OCI-LY7 (cell line): Measurements from ENCODE around the gene CRHR2. TPM values are rescaled to one million over a fixed set of nuclear protein-coding genes. Genes with fewer than 3 reads are reported as not detected.
"Not testable (repeated sequence)": the region's sequence is repeated elsewhere in the genome, so short reads cannot be mapped to it uniquely, and the experiment has no call there.

Experiments
- BruUV-seq: library from RNA; stranded (reverse); fragments of 400-500 nt; replicated peaks from 2 replicates; lab custom pipeline; 2021; lab: Mats Ljungman, UMichigan
- CTCF ChIA-PET: fragments of 300-600 bp; sonication (Branson Sonifier 250); formaldehyde crosslinking; loops from one replicate; lab custom pipeline; 2022; ENCODE audit warnings: antibody characterized with exemption; ENCODE audit not compliant: unreplicated experiment; lab: Charles Lee
- POLR2A ChIA-PET: fragments of 300-600 bp; sonication (Branson Sonifier 250); formaldehyde crosslinking; loops from one replicate; lab custom pipeline; 2022; ENCODE audit warnings: antibody characterized with exemption; lab: Charles Lee
- DNase-seq: peaks from one replicate; pipeline ENCODE4 v3.0.0-alpha.2; 2015; ENCODE audit warnings: low spot score
- H2AFZ ChIP-seq: fragments of 200-600 bp; sonication (generic), shearing (Covaris generic); 2 replicates; pipeline ENCODE4 v1.6.1; 2014; ENCODE audit warnings: mild to moderate bottlenecking, antibody characterized with exemption, low read length, moderate library complexity
- H3K27ac ChIP-seq: fragments of 200-600 bp; sonication (generic); 2 replicates; pipeline ENCODE4 v1.5.1; 2014; ENCODE audit warnings: mixed run types, low read depth, mild to moderate bottlenecking, moderate library complexity, low read length, inconsistent platforms; ENCODE audit not compliant: poor library complexity, severe bottlenecking
- H3K36me3 ChIP-seq: fragments of 200-600 bp; sonication (generic); 2 replicates; pipeline ENCODE4 v1.6.1; 2014; ENCODE audit warnings: mild to moderate bottlenecking, antibody characterized with exemption, low read length, moderate library complexity, mixed read lengths; ENCODE audit not compliant: insufficient read depth
- H3K4me1 ChIP-seq: fragments of 200-600 bp; sonication (generic); 2 replicates; pipeline ENCODE4 v1.5.1; 2014; ENCODE audit warnings: mild to moderate bottlenecking, low read length; ENCODE audit not compliant: insufficient read depth, poor library complexity, severe bottlenecking
- H3K4me2 ChIP-seq: fragments of 200-600 bp; sonication (generic); 2 replicates; pipeline ENCODE4 v1.6.1; 2014; ENCODE audit warnings: mild to moderate bottlenecking, low read length
- H3K4me3 ChIP-seq: fragments of 200-600 bp; sonication (generic); 2 replicates; pipeline ENCODE4 v1.5.1; 2014; ENCODE audit warnings: mild to moderate bottlenecking, low read depth, low read length; ENCODE audit not compliant: poor library complexity, severe bottlenecking
- H3K79me2 ChIP-seq: fragments of 200-600 bp; sonication (generic); 2 replicates; pipeline ENCODE4 v1.6.1; 2016; ENCODE audit warnings: low read depth, mild to moderate bottlenecking, low read length, moderate library complexity, mixed read lengths; ENCODE audit not compliant: insufficient read depth
- H3K9me2 ChIP-seq: fragments of 200-600 bp; sonication (generic); 2 replicates; pipeline ENCODE4 v1.6.1; 2016; ENCODE audit warnings: mild to moderate bottlenecking, low read length, mixed read lengths; ENCODE audit not compliant: insufficient read depth
- H3K9me3 ChIP-seq: fragments of 200-600 bp; sonication (generic); 2 replicates; pipeline ENCODE4 v1.6.1; 2014; ENCODE audit warnings: mild to moderate bottlenecking, mixed run types, low read length, mixed read lengths
- H4K20me1 ChIP-seq: fragments of 200-600 bp; sonication (generic); 2 replicates; pipeline ENCODE4 v1.6.1; 2014; ENCODE audit warnings: mild to moderate bottlenecking, antibody characterized with exemption, low read length, moderate library complexity, mixed read lengths; ENCODE audit not compliant: insufficient read depth
- CTCF ChIP-seq: fragments of 200-600 bp; sonication (generic); conservative IDR thresholded peaks from 2 replicates; pipeline ENCODE4 v1.5.1; 2014; ENCODE audit warnings: mild to moderate bottlenecking, antibody characterized with exemption, low read length, moderate library complexity, mixed read lengths
- EZH2phosphoT487 ChIP-seq: fragments of 200-600 bp; sonication (generic); IDR thresholded peaks from 2 replicates; pipeline ENCODE4 v1.6.1; 2018; ENCODE audit warnings: low read depth, borderline replicate concordance, mild to moderate bottlenecking, mixed run types, antibody characterized with exemption, low read length, moderate library complexity, mixed read lengths
- intact Hi-C: fragments of 100-400 bp; cut with micrococcal nuclease; formaldehyde crosslinking; loops from one replicate; pipeline ENCODE4 v1.10.0; 2022; ENCODE audit not compliant: unreplicated experiment
- total RNA-seq, 2 experiments: library from RNA; depleted of rRNA in 1 of 2; stranded (reverse); fragments of >200 nt in 1 of 2; shearing (Covaris generic) in 1 of 2; gene quantifications; 2 replicates each; pipeline ENCODE4 v1.2.3, GENCODE V29; 2014 to 2022

Gene CRHR2
- total RNA-seq, 2 experiments from 2014 or later: not detected

GRCh38 chr7:30642789-30643188 is 39.5 kb downstream of the CRHR2 start:
- no TSS peak for BruUV-seq
- no peaks in the 10 kb centered on the region for H3K9me3 ChIP-seq
- H3K36me3 ChIP-seq: peaks cover 36% of the 10 kb centered on the region
- no peak overlapping the region for H3K27ac ChIP-seq
- no peak overlapping the region for H3K4me3 ChIP-seq
- ChIA-PET CTCF (no interaction called here), POLR2A (no interaction called here)
- no peak for TF ChIP-seq EZH2phosphoT487
- no peak for TF ChIP-seq CTCF
- H2AFZ ChIP-seq: no peak overlapping the region
- H3K4me1 ChIP-seq: no peaks in the 10 kb centered on the region
- H3K4me2 ChIP-seq: no peak overlapping the region
- no peaks in the 10 kb centered on the region for H3K79me2 ChIP-seq
- no peaks in the 10 kb centered on the region for H3K9me2 ChIP-seq
- intact Hi-C loops: no loop called here
- DNase-seq: no peak
- H4K20me1 ChIP-seq: no peaks in the 10 kb centered on the region; the same call in 1 of the 2 replicates

- H2AFZ ChIP-seq, H3K79me2 ChIP-seq, H3K9me2 ChIP-seq, H3K27ac ChIP-seq, H3K4me3 ChIP-seq, H3K4me2 ChIP-seq, DNase-seq, H3K9me3 ChIP-seq, H4K20me1 ChIP-seq, CTCF ChIA-PET, H3K4me1 ChIP-seq, BruUV-seq, POLR2A ChIA-PET, intact Hi-C loops: not testable (repeated sequence)
- peaks cover 33% of the 10 kb centered on the region for H3K36me3 ChIP-seq
These were observed 39.9 kb downstream of the CRHR2 start for GRCh38 chr7:30642322-30642721.

- Histone ChIP-seq H4K20me1 (no peaks in the 10 kb centered on the region), H3K36me3 (peaks cover 57% of the 10 kb centered on the region), H3K27ac (no peak overlapping the region), H3K4me1 (peaks cover 5% of the 10 kb centered on the region), H3K4me2 (no peak overlapping the region), H3K9me2 (no peaks in the 10 kb centered on the region), H2AFZ (no peak overlapping the region), H3K79me2 (peaks cover 5% of the 10 kb centered on the region; the same call in 1 of the 2 replicates), H3K4me3 (no peak overlapping the region), H3K9me3 (peaks cover 8% of the 10 kb centered on the region; the same call in 1 of the 2 replicates)
- intact Hi-C loops: loop anchor here (10.0 kb wide), 1 partner anchor 109 kb away; no protein-coding TSS in a partner anchor
- no peak for DNase-seq
- ChIA-PET POLR2A (no interaction called here), CTCF (no interaction called here)
- no TSS peak for BruUV-seq
- TF ChIP-seq CTCF (no peak), EZH2phosphoT487 (no peak)
These were observed 46.5 kb downstream of the CRHR2 start for GRCh38 chr7:30635798-30636197.
